Transverse colon (tissue), 4 donors: ENCODE data around the gene THY1.

Experiments
- CTCF ChIP-seq, 5 experiments: fragments of 200-600 bp in 3 of 5; fragments of 450-650 bp in 2 of 5; sonication (generic) in 3 of 5; IDR thresholded peaks; 1 replicate in 2 of 5; 2 replicates in 3 of 5; pipeline ENCODE4 v1.5.1; 2016 to 2017; ENCODE audit warnings: antibody characterized with exemption in 5 of 5, inconsistent platforms in 3 of 5, mild to moderate bottlenecking in 2 of 5, moderate library complexity in 1 of 5
- EP300 ChIP-seq: sonication (generic); formaldehyde crosslinking; IDR thresholded peaks from one replicate; pipeline ENCODE4 v1.6.1; 2017; ENCODE audit warnings: antibody characterized with exemption, low read depth
- POLR2A ChIP-seq: fragments of 450-650 bp; IDR thresholded peaks from one replicate; pipeline ENCODE4 v1.6.1; 2016; ENCODE audit warnings: antibody characterized with exemption, mild to moderate bottlenecking, moderate library complexity
- POLR2AphosphoS5 ChIP-seq, 3 donors: sonication (generic); formaldehyde crosslinking; IDR thresholded peaks; one replicate each; pipeline ENCODE4 v1.6.1; 2016; ENCODE audit warnings: antibody characterized with exemption in 3 of 3

GRCh38 chr11:119382101-119382500, 40.9 kb downstream of the THY1 start:
- TF ChIP-seq CTCF (IDR thresholded peaks at IDR 0.05): no peak
- TF ChIP-seq POLR2A: no peak
- TF ChIP-seq POLR2AphosphoS5 (IDR thresholded peaks at IDR 0.05): no peak
- TF ChIP-seq EP300: no peak
